GM21576 (cell line): ENCODE measurements around the gene CD14.
"Not testable (repeated sequence)": the region's sequence is repeated elsewhere in the genome, so short reads cannot be mapped to it uniquely, and the experiment has no call there.

Experiments used
- ATAC-seq: cut with Tn5 transposase; IDR thresholded peaks from one replicate; pipeline ENCODE4 v1.9.1; 2021; ENCODE audit warnings: mild to moderate bottlenecking, moderate library complexity; ENCODE audit not compliant: unreplicated experiment

Gene CD14

DNA sequence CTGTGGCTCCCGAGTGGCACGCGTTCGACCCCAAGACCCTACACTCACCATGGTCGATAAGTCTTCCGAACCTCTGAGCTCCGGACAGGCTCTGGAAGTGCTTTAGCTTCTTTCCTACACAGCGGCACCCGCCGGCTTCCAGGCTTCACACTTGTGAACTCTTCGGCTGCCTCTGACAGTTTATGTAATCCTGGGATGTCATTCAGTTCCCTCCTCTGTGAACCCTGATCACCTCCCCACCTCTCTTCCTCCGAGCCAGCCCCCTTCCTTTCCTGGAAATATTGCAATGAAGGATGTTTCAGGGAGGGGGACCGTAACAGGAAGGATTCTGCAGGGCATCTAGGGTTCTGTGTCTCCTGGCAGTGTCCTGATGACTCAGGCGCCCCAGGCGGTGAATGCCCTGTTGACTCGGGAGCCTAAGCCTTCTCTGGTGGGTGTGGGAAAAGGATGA, at the start of gene CD14:
Gene CD14, minus strand, starts transcription at position 155 of the 451 bp plus-strand sequence. Its CDS starts 104 bp downstream, at position 51.
- ATAC-seq: no peak

DNA sequence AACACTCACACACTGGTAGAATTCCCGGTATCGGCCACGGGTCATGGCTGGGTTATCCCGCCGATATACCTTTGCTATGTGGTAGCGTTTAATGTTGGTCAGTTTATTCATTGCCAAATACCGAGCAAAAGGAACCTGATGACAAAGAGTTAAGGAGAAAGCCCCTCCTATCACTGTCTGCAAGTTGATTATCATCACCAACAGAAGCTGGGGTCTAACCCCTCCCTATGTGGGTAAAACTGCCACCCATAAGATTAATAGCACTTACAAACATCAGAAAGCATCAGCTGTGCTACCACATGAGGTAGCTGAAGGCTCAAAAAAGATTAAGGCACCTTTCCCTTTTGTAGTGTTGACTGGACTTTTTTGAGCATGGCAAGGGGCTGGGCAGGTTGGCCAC, 46.0 kb upstream of the CD14 start:
- no peak for ATAC-seq

DNA sequence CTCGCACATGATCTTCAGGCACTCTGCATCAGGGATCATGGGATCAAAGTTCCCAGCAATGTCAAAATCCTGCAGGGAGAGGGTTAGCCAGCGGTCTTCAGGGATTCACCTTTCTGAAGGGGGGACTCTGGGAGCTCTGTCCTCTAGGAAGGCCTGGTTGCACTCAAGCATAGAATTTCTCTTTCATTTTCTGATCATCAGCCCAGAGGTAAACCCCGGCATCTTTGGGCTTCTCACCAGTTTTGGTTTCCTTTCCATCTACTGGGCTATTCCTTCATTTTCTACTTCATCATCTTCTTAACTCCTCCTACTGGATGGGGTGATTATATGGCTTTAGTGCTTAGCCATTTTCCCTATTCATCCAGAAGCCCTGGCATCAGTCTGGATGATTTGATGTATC, 45.0 kb upstream of the CD14 start:
- peak; percentile 57 for ATAC-seq

DNA sequence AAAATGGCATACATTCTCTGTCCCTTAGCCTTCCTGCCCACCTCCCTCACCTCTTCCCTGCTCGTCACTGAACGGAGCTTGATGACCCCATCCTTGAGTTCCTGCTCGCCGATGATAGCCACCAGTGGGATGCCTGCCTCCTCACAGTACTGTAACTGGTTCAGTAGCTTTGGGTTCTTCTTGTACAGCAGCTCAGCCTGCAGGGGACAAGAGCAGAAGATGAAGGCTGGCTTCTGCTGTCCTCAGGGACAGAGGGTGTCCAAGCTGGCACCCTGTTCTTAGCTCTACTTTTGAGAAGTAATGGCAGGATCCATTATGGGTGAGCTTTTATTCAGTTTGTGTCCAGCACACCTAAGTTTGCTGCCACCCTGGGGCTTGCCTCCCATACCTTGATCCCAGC, 41.7 kb upstream of the CD14 start:
- ATAC-seq: no peak

DNA sequence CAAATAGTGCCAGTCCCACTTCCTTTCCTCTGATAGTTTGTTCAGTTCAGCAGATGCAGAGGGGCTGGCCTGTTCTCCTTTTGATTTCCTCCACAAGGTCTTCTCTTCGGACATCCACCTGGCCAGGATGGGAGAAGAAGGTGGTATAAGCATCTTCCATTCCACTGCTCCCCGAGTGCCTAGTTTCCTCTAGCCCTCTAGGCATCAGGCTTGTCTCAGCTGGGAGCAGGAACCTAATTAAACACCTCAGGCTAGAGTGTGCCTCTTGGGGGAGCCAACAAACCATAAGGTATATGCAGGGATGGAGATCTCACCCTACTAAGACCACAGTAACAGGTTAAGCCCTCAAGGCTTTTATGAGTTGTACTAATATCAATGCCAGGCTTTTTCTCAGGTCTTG, 41.2 kb upstream of the CD14 start:
- ATAC-seq: no peak

DNA sequence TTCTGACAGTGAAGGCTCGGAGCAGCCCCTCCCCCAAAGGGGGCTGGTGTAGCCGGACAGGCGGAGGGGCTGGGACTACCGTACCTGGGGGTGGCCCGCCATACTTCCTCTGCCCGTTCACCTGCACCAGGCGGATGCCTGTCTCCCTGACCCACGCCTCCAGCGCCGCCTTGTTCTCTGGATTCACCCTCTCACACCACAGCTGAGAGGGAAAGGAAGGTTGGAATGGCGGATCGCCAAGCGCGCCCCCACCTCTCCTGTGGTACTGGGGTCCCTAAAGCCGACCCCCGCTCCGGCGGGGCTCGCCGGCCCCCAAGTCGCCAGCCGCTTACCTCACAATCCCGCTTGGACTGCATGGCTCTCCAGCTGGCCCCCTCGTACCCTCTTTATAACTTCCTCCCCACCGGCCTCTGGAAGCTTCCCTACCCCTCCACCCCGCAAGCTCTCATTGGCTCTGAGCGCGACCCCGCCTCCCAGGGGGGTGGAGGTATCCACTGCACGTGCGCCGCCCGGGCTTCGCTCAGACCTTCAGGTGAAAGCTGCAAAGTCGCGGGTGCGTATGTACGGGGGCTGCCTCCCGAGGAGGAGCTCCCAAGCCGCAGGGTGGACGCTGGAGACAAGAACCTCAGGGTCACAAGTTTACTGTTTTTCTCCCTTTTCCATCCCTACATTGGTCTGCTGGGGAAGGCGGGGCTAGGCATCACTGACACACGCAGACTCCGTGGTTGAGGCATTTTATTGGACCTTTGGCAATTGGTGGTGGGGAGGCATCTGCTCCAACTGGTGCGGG, 40.4 kb upstream of the CD14 start, which contains the start of gene DND1:
Gene DND1, minus strand, starts transcription at position 390 of the 790 bp plus-strand sequence. Its CDS starts 34 bp downstream, at position 356.
- ATAC-seq: no peak

DNA sequence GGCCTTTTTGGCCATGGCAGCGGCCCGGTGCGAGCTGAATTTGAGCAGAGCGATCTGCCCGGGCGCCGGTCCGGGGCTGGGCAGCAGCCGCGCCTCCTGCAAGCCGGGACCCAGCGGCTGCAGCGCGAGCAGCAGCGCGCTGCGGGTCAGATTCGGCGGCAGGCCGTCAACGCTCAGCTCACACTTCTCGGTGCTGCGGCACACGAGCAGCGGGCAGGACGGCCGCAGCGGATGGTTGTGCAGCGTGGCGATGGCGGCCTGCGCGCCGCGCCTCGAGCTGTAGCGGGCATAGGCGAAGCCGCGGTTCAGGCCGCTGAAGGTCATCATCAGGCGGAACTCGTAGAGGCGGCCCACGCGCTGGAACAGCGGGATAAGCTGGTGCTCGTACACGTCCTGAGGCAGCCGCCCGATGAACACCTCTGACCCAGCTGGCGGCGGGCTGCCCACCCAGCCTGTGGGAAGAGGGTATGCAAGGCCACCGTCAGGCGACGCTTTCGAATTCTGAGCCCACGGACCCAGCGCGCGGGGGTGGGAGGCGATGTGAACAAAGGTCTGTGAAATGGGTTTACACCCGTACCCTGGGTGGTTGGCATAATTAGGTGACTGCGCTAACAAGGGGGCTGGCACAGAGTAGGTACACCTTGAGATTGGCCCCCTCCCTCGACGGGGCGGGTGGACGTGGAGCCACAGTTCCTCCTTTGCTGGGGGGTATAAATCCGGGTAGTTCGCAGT, 39.6 kb upstream of the CD14 start:
- ATAC-seq: no peak

DNA sequence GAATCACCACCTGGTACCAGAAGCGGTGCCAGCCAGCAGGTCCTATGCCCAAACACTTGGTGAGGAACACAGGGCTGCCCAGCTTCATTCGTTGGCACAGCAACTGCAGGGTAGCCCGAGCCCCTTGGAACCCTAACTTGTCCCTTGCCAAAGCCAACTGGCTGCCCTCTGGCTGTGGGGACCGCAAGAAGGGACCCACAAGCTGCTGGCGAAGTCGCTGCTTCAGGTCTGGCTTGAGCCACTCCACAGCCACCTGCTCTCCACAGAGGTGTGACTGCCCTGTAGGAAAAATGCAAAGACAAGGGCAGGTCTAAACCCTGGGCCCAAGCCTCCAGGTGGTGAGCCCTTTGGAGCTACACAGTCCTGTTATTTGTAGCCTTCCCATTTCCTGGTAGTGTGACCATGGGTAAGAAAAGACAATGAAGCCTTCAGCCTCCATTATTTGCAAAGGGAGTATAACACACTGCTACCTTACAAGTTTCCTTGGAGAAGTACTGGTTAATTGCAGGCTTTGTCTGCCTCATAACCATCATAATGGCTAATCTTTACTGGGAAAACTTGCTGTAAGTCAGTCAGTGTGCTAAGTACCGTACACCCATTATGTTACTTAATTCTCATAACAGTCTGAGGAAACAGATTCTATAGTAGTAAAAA, 38.6 kb upstream of the CD14 start:
- no peak for ATAC-seq

DNA sequence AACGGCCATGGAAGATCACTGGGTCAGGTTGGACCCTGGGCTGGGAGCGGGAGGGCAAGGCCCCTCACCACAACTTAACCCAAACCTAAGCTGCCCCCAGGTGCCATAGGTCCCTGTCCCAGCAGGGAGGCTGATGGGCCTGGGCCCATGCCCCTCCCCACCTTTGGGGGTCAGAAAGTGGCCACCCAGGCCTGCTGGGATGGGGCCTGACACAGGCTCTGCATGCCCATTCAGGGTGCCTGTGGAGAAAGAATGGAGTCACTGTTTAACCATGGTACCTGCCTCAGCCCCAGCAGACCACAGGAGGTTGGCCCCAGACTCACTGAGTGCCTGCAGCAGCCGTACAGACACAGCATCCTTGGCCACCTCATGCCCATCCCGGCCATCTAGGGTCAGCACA, 38.1 kb upstream of the CD14 start:
- not testable (repeated sequence) for ATAC-seq

DNA sequence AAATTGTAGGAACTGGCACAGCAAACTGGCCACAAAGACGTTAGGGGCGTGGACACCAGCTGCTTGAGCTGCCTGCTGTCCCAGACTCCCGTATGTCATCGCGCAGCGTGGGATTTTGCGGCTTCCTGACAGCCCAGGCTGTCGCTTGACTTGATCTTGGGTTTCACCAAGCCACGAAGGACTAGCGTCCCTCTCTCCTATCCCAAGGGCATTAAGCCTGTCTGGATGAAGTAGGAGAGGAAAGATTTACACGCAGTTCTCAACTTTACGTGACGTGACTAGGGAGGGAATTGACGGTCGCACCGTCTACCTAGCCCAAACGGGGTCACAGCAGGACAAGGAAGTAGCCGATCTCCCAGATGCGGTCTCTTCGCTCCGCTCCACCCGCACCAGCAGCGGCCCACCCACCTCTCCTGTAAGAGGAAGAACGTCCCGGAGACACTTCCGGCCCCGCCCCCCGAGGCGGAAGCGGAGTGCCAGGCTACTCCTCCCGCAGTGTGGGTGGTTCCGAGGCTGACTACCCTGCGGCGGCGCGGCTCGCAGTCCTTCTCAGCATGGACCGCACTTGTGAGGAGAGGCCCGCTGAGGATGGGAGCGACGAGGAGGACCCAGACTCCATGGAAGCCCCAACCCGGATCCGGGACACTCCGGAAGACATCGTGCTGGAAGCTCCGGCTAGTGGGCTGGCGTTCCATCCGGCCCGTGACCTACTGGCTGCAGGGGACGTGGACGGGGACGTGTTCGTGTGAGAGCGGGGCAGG, 31.6 kb upstream of the CD14 start, which contains the start of gene WDR55:
Gene WDR55, plus strand, starts transcription at position 546 of the 761 bp plus-strand sequence. Its CDS starts 9 bp downstream, at position 555.
- ATAC-seq: peak; percentile 97

DNA sequence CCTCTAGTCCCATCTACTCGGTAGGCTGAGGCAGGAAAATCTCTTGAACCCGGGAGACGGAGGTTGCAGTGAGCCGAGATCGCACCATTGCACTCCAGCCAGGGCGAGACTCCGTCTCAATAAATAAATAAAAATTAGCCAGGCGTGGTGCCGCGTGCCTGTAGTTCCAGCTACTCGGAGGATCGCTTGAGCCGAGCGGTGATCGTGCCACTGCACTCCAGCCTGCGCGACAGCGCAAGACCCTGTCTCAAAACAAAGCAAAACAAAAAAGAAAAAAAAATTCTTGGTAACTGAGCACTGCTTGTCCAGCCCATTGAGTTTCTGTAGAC, 31.0 kb upstream of the CD14 start:
- no peak for ATAC-seq

DNA sequence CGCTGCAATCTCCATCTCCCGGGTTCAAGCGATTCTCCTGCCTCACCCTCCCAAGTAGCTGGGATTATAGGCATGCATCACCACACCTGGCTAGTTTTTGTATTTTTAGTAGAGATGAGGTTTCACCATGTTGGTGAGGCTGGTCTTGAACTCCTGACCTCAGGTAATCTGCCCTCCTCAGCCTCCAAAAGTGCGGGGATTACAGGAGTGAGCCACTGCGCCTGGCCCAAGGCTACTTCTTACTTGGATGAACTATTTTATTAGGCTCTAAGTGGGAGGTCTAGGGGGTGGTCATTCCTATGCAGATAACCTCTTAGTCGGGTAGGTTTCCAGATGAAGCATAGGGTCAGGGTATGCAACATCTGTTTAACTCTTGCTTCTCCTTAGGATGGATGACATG, 27.4 kb upstream of the CD14 start:
- ATAC-seq: not testable (repeated sequence)

DNA sequence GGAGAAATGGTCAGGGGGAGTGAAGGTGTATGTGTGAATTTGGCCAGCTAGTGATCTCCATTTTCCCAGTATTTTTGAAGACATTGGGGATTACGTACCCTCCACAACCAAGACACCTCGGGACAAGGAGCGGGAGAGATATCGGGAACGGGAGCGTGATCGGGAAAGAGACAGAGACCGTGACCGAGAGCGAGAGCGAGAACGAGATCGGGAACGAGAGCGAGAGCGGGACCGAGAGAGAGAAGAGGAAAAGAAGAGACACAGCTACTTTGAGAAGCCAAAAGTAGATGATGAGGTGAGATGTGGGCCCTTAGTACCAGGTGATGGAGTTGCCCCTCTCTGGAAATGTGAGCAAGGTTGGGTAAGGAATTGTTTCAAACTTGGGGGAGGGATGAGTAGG, 25.9 kb upstream of the CD14 start:
- no peak for ATAC-seq

DNA sequence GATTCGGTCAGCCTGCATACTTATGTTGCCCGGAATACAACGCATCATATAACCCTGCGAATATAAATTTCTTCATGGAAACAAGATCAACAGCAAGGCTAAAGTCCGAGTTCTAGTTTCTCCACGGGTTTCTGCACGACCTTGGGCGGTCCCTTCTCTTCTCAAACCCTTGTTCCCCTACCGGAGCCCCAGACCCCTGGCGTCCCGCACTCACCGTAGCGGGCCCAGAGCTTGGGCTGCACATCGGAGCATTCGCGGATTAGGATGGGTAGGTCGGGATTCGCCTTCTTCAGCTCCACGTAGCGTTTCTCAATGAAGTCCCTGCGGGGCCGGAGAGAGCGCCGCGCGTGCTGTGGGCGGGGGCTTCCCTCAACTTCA, 14.1 kb upstream of the CD14 start:
- no peak for ATAC-seq

DNA sequence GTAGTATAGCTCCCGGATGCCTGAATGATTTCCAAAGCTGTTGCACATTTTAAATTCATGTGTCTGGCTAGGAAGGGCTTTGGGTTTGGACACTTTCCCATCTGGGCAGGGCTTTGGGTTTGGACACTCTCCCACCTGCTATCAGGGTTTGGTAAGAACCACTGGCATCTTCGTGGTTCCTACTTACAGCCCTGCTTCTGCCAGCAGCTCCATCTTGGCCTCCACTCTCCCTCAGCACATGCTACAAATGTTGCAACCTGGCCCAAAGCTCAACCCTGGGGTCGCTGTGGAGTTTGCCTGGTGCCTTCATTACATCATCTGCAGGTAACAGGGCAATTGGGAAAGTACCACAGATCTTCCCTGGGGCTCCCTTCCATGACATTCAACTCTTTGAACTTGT, 9.7 kb upstream of the CD14 start:
- no peak for ATAC-seq

DNA sequence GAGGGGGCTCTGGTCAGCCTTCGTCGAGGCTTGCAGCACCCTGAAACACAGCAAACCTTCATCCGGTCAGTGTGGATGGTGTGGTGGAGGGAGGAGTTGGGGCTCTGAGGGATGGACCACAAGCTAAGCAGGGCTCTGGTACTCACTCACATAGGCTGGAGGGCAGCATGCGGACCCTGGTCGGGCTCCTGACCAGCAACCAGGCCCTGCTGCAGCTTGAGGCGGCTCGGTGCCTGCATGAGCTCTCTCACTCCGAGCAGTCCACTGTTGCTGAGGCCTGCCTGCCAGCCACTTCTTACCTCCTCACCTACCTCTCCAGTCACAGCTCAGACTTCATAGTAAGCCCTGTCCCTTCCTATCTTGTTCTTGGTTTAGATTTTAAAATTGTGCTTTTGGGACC, 8.7 kb upstream of the CD14 start:
- no peak for ATAC-seq

DNA sequence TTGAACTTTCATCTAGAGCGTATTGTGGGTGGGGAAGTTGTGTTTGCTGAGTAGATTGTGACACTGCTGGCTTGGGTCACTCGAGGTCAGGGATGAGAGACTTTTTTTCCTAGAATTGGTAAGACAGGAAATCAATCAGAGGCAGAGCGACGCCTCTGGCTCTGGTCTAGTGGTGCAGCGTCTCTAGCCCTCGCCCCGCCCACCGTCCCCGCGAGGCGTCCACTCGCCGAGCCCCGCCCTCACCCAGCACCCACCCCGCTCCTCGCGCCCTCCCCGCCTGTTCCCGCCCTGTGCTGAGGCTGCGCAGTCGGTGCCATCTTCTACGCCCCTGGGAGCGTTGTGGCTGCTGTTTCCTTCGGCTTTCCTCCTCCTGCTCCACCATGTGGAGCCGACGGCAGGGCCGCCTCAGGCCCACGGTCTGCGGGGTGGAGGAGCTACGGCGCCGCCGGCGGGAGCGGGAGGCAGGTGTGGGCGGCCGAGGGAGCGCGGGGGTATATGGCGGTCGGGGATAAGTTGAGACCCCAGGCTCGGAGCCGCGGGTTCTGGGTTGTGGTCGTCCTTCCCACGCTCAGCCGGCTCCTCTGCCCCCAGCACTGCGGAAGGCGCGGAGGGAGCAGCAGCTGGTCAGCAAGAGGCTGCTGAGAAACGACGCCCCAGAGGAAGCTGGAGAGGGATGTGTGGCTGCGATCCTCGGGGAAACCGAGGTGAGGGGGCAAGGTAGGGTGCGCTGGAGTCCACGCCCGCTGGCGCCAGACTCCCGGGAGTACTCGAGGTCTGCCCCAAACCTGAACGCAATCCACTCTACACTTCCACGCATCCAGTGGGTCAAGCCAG, 6.4 kb upstream of the CD14 start, which contains the start of gene TMCO6:
Gene TMCO6, plus strand, starts transcription at position 304 of the 834 bp plus-strand sequence. Its CDS starts 77 bp downstream, at position 381.
- peak; percentile 89 for ATAC-seq

DNA sequence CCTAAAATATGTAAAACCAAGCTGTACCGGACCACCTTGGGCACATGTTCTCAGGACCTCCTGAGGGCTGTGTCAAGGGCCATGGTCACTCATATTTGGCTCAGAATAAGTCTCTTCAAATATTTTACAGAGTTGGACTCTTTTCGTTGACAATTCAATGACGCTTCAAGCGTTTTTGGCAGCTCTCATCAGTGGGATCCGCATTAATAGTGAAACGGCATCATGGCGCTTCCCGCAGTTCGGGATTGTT, 5.8 kb upstream of the CD14 start:
- ATAC-seq: not testable (repeated sequence)

DNA sequence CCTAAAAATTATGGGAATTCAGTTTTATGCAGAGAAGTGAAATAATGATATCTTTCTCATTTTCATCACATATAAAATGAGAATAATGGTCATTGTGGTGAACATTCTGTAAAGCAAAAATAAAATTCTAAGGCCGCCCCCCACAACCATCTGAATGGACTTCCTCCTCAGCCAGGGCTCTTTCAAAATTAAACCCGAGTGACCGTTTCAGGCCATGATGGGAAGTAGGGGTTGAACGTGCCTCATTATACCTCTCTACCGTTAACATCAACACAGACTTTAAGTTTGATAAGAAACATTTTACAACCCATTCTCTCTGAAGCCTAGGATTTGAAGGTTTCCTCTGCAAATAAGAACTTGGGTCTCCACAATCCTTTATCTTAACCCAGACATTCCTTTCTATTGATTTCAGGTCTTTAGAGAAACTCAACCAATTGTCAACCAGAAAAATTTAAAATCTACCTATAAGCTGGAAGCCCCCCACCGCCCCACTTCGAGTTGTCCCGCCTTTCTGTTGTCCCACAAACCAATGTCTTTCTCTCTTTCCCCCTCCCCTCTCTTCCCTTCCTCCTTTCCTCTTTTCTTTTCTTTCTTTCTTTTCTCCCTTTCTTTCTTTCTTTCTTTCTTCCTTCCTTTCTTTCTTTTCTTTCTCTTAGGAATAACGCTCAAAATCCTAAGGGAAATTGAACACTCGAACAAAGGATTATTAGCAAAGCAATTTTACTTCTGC, 4.6 kb upstream of the CD14 start:
- ATAC-seq: no peak
